HG03342 (cell line): ENCODE measurements around the gene IQCM.
"Not testable (repeated sequence)": the region's sequence is repeated elsewhere in the genome, so short reads cannot be mapped to it uniquely, and the experiment has no call there.

ENCODE experiments used
- ATAC-seq: cut with Tn5 transposase; IDR thresholded peaks from one replicate; pipeline ENCODE4 v1.9.1; 2021; ENCODE audit warnings: mild to moderate bottlenecking, moderate library complexity; ENCODE audit not compliant: unreplicated experiment

Gene IQCM

GRCh38 chr4:149486861-149487260, 328.8 kb downstream of the IQCM start:
- no peak for ATAC-seq

- ATAC-seq: not testable (repeated sequence)
Measured at GRCh38 chr4:149468669-149469068, 347.0 kb downstream of the IQCM start.

- ATAC-seq: no peak
Measured at GRCh38 chr4:149466446-149466845, 349.2 kb downstream of the IQCM start.

- ATAC-seq: no peak
Measured at GRCh38 chr4:149465955-149466354, 349.7 kb downstream of the IQCM start.

GRCh38 chr4:149443537-149443936, 372.1 kb downstream of the IQCM start:
- no peak for ATAC-seq

GRCh38 chr4:149441338-149441737, 374.3 kb downstream of the IQCM start:
- ATAC-seq: no peak

GRCh38 chr4:149426461-149426860, 389.2 kb downstream of the IQCM start:
- peak; percentile 52 for ATAC-seq

GRCh38 chr4:149409555-149409962, 406.1 kb downstream of the IQCM start:
- ATAC-seq: no peak

GRCh38 chr4:149409146-149409545, 406.5 kb downstream of the IQCM start:
- ATAC-seq: no peak

- no peak for ATAC-seq
Measured at GRCh38 chr4:149404143-149404542, 411.5 kb downstream of the IQCM start.

- no peak for ATAC-seq
Measured at GRCh38 chr4:149403081-149403480, 412.6 kb downstream of the IQCM start.

- ATAC-seq: no peak
Measured at GRCh38 chr4:149398993-149399392, 416.6 kb downstream of the IQCM start.

GRCh38 chr4:149370785-149371420, 444.7 kb downstream of the IQCM start:
- peak; percentile 74 for ATAC-seq

GRCh38 chr4:149370002-149370401, 445.6 kb downstream of the IQCM start:
- ATAC-seq: no peak

- no peak for ATAC-seq
Measured at GRCh38 chr4:149353241-149353640, 462.4 kb downstream of the IQCM start.

GRCh38 chr4:149349541-149349940, 466.1 kb downstream of the IQCM start:
- no peak for ATAC-seq

- no peak for ATAC-seq
Measured at GRCh38 chr4:149347139-149347538, 468.5 kb downstream of the IQCM start.

- ATAC-seq: no peak
Measured at GRCh38 chr4:149345424-149345823, 470.2 kb downstream of the IQCM start.

- ATAC-seq: no peak
Measured at GRCh38 chr4:149344436-149344835, 471.2 kb downstream of the IQCM start.

- ATAC-seq: no peak
Measured at GRCh38 chr4:149343614-149344013, 472.0 kb downstream of the IQCM start.

GRCh38 chr4:149341117-149341516, 474.5 kb downstream of the IQCM start:
- ATAC-seq: not testable (repeated sequence)

- no peak for ATAC-seq
Measured at GRCh38 chr4:149328161-149328560, 487.5 kb downstream of the IQCM start.

- ATAC-seq: no peak
Measured at GRCh38 chr4:149322203-149322602, 493.4 kb downstream of the IQCM start.
